ACC112 (cell line): ENCODE measurements around the gene AUNIP.

Source experiments
- H2AFZ ChIP-seq: fragments of 200-600 bp; sonication (generic); one replicate; pipeline ENCODE4 v1.6.0; 2017; ENCODE audit warnings: antibody characterized with exemption, low read length; ENCODE audit not compliant: unreplicated experiment
- H3K27ac ChIP-seq: fragments of 200-600 bp; sonication (generic); 2 replicates; pipeline ENCODE4 v1.5.1; 2014; ENCODE audit warnings: low read depth, mild to moderate bottlenecking, antibody characterized with exemption, low read length, moderate library complexity
- H3K27me3 ChIP-seq: fragments of 200-600 bp; sonication (generic); 2 replicates; pipeline ENCODE4 v1.6.1; 2014; ENCODE audit warnings: mild to moderate bottlenecking, antibody characterized with exemption, low read length, moderate library complexity, mixed read lengths; ENCODE audit not compliant: insufficient read depth
- H3K36me3 ChIP-seq: fragments of 200-600 bp; sonication (generic); 2 replicates; pipeline ENCODE4 v1.6.1; 2016; ENCODE audit warnings: mild to moderate bottlenecking, antibody characterized with exemption, low read length, moderate library complexity, mixed read lengths; ENCODE audit not compliant: insufficient read depth
- H3K4me1 ChIP-seq: fragments of 200-600 bp; sonication (generic); one replicate; pipeline ENCODE4 v1.6.1; 2016; ENCODE audit warnings: low read length, mixed read lengths; ENCODE audit not compliant: insufficient read depth, unreplicated experiment, control insufficient read depth
- H3K4me3 ChIP-seq: fragments of 200-600 bp; sonication (generic); 2 replicates; pipeline ENCODE4 v1.5.1; 2014; ENCODE audit warnings: mild to moderate bottlenecking, low read depth, low read length
- H3K79me2 ChIP-seq: fragments of 200-600 bp; sonication (generic); one replicate; pipeline ENCODE4 v1.6.0; 2016; ENCODE audit warnings: low read length; ENCODE audit not compliant: control insufficient read depth, unreplicated experiment, insufficient read depth

AUNIP gene

GRCh38 chr1:25799352-25799934 lies 59.8 kb downstream of the AUNIP start:
- peaks cover 4% of the 10 kb centered on the region for H3K79me2 ChIP-seq
- H3K4me3 ChIP-seq, result peak overlapping the region; percentile 74
- no peak overlapping the region for H3K27ac ChIP-seq
- H3K27me3 ChIP-seq, result no peaks in the 10 kb centered on the region
- H2AFZ ChIP-seq, result peak overlapping the region; percentile 56
- peaks cover 24% of the 10 kb centered on the region for H3K4me1 ChIP-seq
- no peaks in the 10 kb centered on the region for H3K36me3 ChIP-seq

GRCh38 chr1:25798666-25799351 lies 60.4 kb downstream of the AUNIP start:
- H3K4me1 ChIP-seq, result peaks cover 18% of the 10 kb centered on the region
- no peak overlapping the region for H3K27ac ChIP-seq
- H3K4me3 ChIP-seq, result no peak overlapping the region
- H2AFZ ChIP-seq, result no peak overlapping the region
- H3K36me3 ChIP-seq, result no peaks in the 10 kb centered on the region
- H3K27me3 ChIP-seq, result no peaks in the 10 kb centered on the region
- H3K79me2 ChIP-seq, result peaks cover 4% of the 10 kb centered on the region

- Histone ChIP-seq H2AFZ (no peak overlapping the region), H3K27ac (no peak overlapping the region), H3K27me3 (no peaks in the 10 kb centered on the region), H3K4me1 (peaks cover 12% of the 10 kb centered on the region), H3K4me3 (no peak overlapping the region), H3K36me3 (no peaks in the 10 kb centered on the region), H3K79me2 (peaks cover 4% of the 10 kb centered on the region)
These were observed 61.3 kb downstream of the AUNIP start for GRCh38 chr1:25797939-25798338.

GRCh38 chr1:25796811-25797458 lies 62.3 kb downstream of the AUNIP start:
- H3K27me3 ChIP-seq, result no peaks in the 10 kb centered on the region
- H3K36me3 ChIP-seq, result no peaks in the 10 kb centered on the region
- H3K4me1 ChIP-seq, result peaks cover 10% of the 10 kb centered on the region
- no peak overlapping the region for H3K27ac ChIP-seq
- H2AFZ ChIP-seq, result peak overlapping the region; percentile 74
- peaks cover 4% of the 10 kb centered on the region for H3K79me2 ChIP-seq
- H3K4me3 ChIP-seq, result no peak overlapping the region

- Histone ChIP-seq H3K4me3 (no peak overlapping the region), H3K36me3 (no peaks in the 10 kb centered on the region), H3K79me2 (peaks cover 4% of the 10 kb centered on the region), H3K27ac (no peak overlapping the region), H3K27me3 (no peaks in the 10 kb centered on the region), H2AFZ (peak overlapping the region; percentile 74), H3K4me1 (peaks cover 9% of the 10 kb centered on the region)
These were observed 63.1 kb downstream of the AUNIP start for GRCh38 chr1:25795946-25796810.

GRCh38 chr1:25795211-25795610 lies 64.0 kb downstream of the AUNIP start:
- Histone ChIP-seq H3K4me1 (peaks cover 4% of the 10 kb centered on the region), H2AFZ (no peak overlapping the region), H3K36me3 (no peaks in the 10 kb centered on the region), H3K4me3 (no peak overlapping the region), H3K27ac (no peak overlapping the region), H3K27me3 (no peaks in the 10 kb centered on the region), H3K79me2 (no peaks in the 10 kb centered on the region)

GRCh38 chr1:25794325-25794724 lies 64.9 kb downstream of the AUNIP start:
- H3K4me1 ChIP-seq, result no peaks in the 10 kb centered on the region
- no peaks in the 10 kb centered on the region for H3K36me3 ChIP-seq
- no peak overlapping the region for H2AFZ ChIP-seq
- no peaks in the 10 kb centered on the region for H3K79me2 ChIP-seq
- no peak overlapping the region for H3K4me3 ChIP-seq
- H3K27me3 ChIP-seq, result no peaks in the 10 kb centered on the region
- H3K27ac ChIP-seq, result no peak overlapping the region

GRCh38 chr1:25793585-25794170 lies 65.6 kb downstream of the AUNIP start:
- no peak overlapping the region for H3K4me3 ChIP-seq
- no peaks in the 10 kb centered on the region for H3K79me2 ChIP-seq
- no peaks in the 10 kb centered on the region for H3K36me3 ChIP-seq
- H3K27ac ChIP-seq, result no peak overlapping the region
- no peaks in the 10 kb centered on the region for H3K4me1 ChIP-seq
- no peaks in the 10 kb centered on the region for H3K27me3 ChIP-seq
- H2AFZ ChIP-seq, result no peak overlapping the region

- Histone ChIP-seq H3K27ac (no peak overlapping the region), H3K79me2 (no peaks in the 10 kb centered on the region), H2AFZ (no peak overlapping the region), H3K36me3 (no peaks in the 10 kb centered on the region), H3K4me1 (peaks cover 8% of the 10 kb centered on the region), H3K27me3 (no peaks in the 10 kb centered on the region), H3K4me3 (no peak overlapping the region)
These were observed 67.1 kb downstream of the AUNIP start for GRCh38 chr1:25792115-25792514.

- Histone ChIP-seq H3K27me3 (no peaks in the 10 kb centered on the region), H3K4me1 (peaks cover 17% of the 10 kb centered on the region), H3K27ac (no peak overlapping the region), H2AFZ (no peak overlapping the region), H3K4me3 (no peak overlapping the region), H3K79me2 (no peaks in the 10 kb centered on the region), H3K36me3 (no peaks in the 10 kb centered on the region)
These were observed 68.8 kb downstream of the AUNIP start for GRCh38 chr1:25790472-25790871.
